ENCODE results near the gene HKDC1.
"Not testable (repeated sequence)": the region's sequence is repeated elsewhere in the genome, so short reads cannot be mapped to it uniquely, and the experiment has no call there.

Gene HKDC1

GRCh38 chr10:69290993-69291392, 70.9 kb downstream of the HKDC1 start:
- no peak for TF ChIP-seq CTCF (IDR thresholded peaks at IDR 0.05; ENCODE audit: insufficient read depth, low read length, poor library complexity, severe bottlenecking)
- Histone ChIP-seq H3K36me3 (ENCODE audit: control insufficient read depth, insufficient read depth, low read length) (no peaks in the 10 kb centered on the region), H3K4me3 (replicated peaks; ENCODE audit: low read depth, low read length) (no peak overlapping the region), H3K27me3 (replicated peaks; ENCODE audit: control insufficient read depth, insufficient read depth, low read length) (0 out of 2 replicates have a peak, but pooled peaks cover 2% of the 10 kb centered on the region)
- no peak for DNase-seq (ENCODE audit: extremely low read depth, insufficient read length)

GRCh38 chr10:69292459-69292858, 72.3 kb downstream of the HKDC1 start:
- DNase-seq (ENCODE audit: extremely low read depth, insufficient read length): no peak
- Histone ChIP-seq H3K36me3 (ENCODE audit: control insufficient read depth, insufficient read depth, low read length) (no peaks in the 10 kb centered on the region), H3K4me3 (replicated peaks; ENCODE audit: low read depth, low read length) (no peak overlapping the region), H3K27me3 (replicated peaks; ENCODE audit: control insufficient read depth, insufficient read depth, low read length) (0 out of 2 replicates have a peak, but pooled peaks cover 2% of the 10 kb centered on the region)
- no peak for TF ChIP-seq CTCF (IDR thresholded peaks at IDR 0.05; ENCODE audit: insufficient read depth, low read length, poor library complexity, severe bottlenecking)

- no peak for TF ChIP-seq CTCF (IDR thresholded peaks at IDR 0.05; ENCODE audit: insufficient read depth, low read length, poor library complexity, severe bottlenecking)
- Histone ChIP-seq H3K4me3 (replicated peaks; ENCODE audit: low read depth, low read length) (no peak overlapping the region), H3K36me3 (ENCODE audit: control insufficient read depth, insufficient read depth, low read length) (no peaks in the 10 kb centered on the region), H3K27me3 (replicated peaks; ENCODE audit: control insufficient read depth, insufficient read depth, low read length) (no peaks in the 10 kb centered on the region)
- no peak for DNase-seq (ENCODE audit: extremely low read depth, insufficient read length)
These were observed 75.0 kb downstream of the HKDC1 start for GRCh38 chr10:69295027-69295636.

GRCh38 chr10:69303632-69304051, 83.5 kb downstream of the HKDC1 start:
- H3K36me3 ChIP-seq (ENCODE audit: control insufficient read depth, insufficient read depth, low read length): no peaks in the 10 kb centered on the region
- TF ChIP-seq CTCF (IDR thresholded peaks at IDR 0.05; ENCODE audit: insufficient read depth, low read length, poor library complexity, severe bottlenecking): no peak

GRCh38 chr10:69306421-69306820, 86.3 kb downstream of the HKDC1 start:
- no peak for TF ChIP-seq CTCF (IDR thresholded peaks at IDR 0.05; ENCODE audit: insufficient read depth, low read length, poor library complexity, severe bottlenecking)
- Histone ChIP-seq H3K27me3 (replicated peaks; ENCODE audit: control insufficient read depth, insufficient read depth, low read length) (no peaks in the 10 kb centered on the region), H3K36me3 (ENCODE audit: control insufficient read depth, insufficient read depth, low read length) (no peaks in the 10 kb centered on the region), H3K4me3 (replicated peaks; ENCODE audit: low read depth, low read length) (no peak overlapping the region)
- no peak for DNase-seq (ENCODE audit: extremely low read depth, insufficient read length)

More at GRCh38 chr10:69303632-69304051, 83.5 kb downstream of the HKDC1 start:
- Histone ChIP-seq H3K4me3 (replicated peaks; ENCODE audit: low read depth, low read length) (no peak overlapping the region), H3K27me3 (replicated peaks; ENCODE audit: control insufficient read depth, insufficient read depth, low read length) (no peaks in the 10 kb centered on the region)
- DNase-seq (ENCODE audit: extremely low read depth, insufficient read length): no peak

- no peak for DNase-seq (ENCODE audit: extremely low read depth, insufficient read length)
- no peak overlapping the region for H3K4me3 ChIP-seq (replicated peaks; ENCODE audit: low read depth, low read length)
- no peak for TF ChIP-seq CTCF (IDR thresholded peaks at IDR 0.05; ENCODE audit: insufficient read depth, low read length, poor library complexity, severe bottlenecking)
- no peaks in the 10 kb centered on the region for H3K36me3 ChIP-seq (ENCODE audit: control insufficient read depth, insufficient read depth, low read length)
- no peaks in the 10 kb centered on the region for H3K27me3 ChIP-seq (replicated peaks; ENCODE audit: control insufficient read depth, insufficient read depth, low read length)
These were observed 87.3 kb downstream of the HKDC1 start for GRCh38 chr10:69307434-69307833.

- H3K4me3 ChIP-seq (replicated peaks; ENCODE audit: low read depth, low read length); H3K36me3 ChIP-seq (ENCODE audit: control insufficient read depth, insufficient read depth, low read length); DNase-seq (ENCODE audit: extremely low read depth, insufficient read length); H3K27me3 ChIP-seq (replicated peaks; ENCODE audit: control insufficient read depth, insufficient read depth, low read length): not testable (repeated sequence)
These were observed 88.2 kb downstream of the HKDC1 start for GRCh38 chr10:69308304-69308703.

Data from GM06990 (cell line).